ENCODE results near the gene MAP3K13. TPM values are rescaled to one million over a fixed set of nuclear protein-coding genes. Genes with fewer than 3 reads are reported as not detected.

Gene MAP3K13
- total RNA-seq, 1 donor from 2014 or later, result 26.4 TPM

DNA sequence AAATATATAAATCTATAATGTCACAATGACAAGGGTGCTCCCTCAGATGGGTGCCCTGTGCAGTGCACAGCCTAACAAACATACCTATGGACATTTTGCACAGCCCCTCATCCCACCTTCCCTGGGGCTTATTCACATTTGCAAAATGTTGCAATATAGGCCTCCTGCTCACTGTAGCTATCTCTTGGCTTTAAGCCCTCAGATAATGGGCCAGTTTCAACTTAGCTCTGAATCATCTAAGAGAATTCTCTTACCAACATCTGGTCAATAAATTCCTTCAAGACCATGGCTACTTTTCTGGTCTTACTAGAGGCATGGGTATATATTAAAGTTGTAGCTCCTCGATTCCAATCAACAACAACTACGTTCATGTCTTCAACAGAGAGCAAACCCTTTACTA is 171.6 kb downstream of the MAP3K13 start:
- H3K27me3 Mint-ChIP-seq (ENCODE audit: unreplicated experiment), result peaks cover 2% of the 10 kb centered on the region

DNA sequence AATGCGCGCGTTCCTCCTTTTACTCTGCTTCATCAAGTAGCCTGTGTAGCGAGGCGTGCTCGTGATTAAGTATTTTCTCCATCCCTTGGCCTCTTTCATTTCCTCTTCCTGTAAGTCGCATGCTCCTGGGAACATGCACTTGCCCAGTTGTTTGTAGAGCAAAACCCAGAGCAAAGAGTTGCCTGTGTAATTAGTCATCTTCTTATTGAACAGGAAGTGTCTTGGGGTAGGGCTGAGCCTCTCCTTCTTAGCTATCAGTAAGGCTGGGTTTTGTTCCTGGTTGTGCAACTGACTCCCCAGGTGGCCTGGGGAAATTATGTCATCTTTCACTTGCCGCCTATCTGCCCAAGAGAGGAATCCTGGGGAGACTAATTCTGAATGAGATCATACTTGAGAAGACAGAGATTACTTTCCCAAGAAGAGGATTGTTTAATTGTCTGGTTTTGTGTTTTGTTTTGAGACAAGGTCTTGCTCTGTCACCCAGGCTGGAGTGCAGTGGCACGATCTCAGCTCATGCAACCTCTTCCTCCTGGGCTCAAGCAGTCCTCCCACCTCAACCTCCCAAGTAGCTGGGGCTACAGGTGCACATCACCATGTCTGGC is 174.5 kb downstream of the MAP3K13 start:
- Mint-ChIP-seq H3K27me3 (ENCODE audit: unreplicated experiment) (peaks cover 4% of the 10 kb centered on the region), H3K4me1 (ENCODE audit: unreplicated experiment) (peaks cover 12% of the 10 kb centered on the region), H3K9me3 (ENCODE audit: unreplicated experiment) (no peaks in the 10 kb centered on the region), H3K27ac (ENCODE audit: unreplicated experiment) (no peak overlapping the region), H3K4me3 (ENCODE audit: unreplicated experiment) (no peak overlapping the region), H3K36me3 (ENCODE audit: low read depth, unreplicated experiment) (no peaks in the 10 kb centered on the region)
- TF ChIP-seq, protein P1, sequence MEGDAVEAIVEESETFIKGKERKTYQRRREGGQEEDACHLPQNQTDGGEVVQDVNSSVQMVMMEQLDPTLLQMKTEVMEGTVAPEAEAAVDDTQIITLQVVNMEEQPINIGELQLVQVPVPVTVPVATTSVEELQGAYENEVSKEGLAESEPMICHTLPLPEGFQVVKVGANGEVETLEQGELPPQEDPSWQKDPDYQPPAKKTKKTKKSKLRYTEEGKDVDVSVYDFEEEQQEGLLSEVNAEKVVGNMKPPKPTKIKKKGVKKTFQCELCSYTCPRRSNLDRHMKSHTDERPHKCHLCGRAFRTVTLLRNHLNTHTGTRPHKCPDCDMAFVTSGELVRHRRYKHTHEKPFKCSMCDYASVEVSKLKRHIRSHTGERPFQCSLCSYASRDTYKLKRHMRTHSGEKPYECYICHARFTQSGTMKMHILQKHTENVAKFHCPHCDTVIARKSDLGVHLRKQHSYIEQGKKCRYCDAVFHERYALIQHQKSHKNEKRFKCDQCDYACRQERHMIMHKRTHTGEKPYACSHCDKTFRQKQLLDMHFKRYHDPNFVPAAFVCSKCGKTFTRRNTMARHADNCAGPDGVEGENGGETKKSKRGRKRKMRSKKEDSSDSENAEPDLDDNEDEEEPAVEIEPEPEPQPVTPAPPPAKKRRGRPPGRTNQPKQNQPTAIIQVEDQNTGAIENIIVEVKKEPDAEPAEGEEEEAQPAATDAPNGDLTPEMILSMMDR (IDR thresholded peaks at IDR 0.05; ENCODE audit: unreplicated experiment), result no peak
- no peak for DNase-seq (ENCODE audit: low spot score)

More for the DNA sequence above, 171.6 kb downstream of the MAP3K13 start:
- no peaks in the 10 kb centered on the region for H3K9me3 Mint-ChIP-seq (ENCODE audit: unreplicated experiment)
- TF ChIP-seq, protein P1 (IDR thresholded peaks at IDR 0.05; ENCODE audit: unreplicated experiment), result no peak
- H3K27ac Mint-ChIP-seq (ENCODE audit: unreplicated experiment), result no peak overlapping the region
- peaks cover 12% of the 10 kb centered on the region for H3K4me1 Mint-ChIP-seq (ENCODE audit: unreplicated experiment)
- DNase-seq (ENCODE audit: low spot score), result no peak
- no peaks in the 10 kb centered on the region for H3K36me3 Mint-ChIP-seq (ENCODE audit: low read depth, unreplicated experiment)
- H3K4me3 Mint-ChIP-seq (ENCODE audit: unreplicated experiment), result no peak overlapping the region

Other genes starting within 250 kb of the MAP3K13 start
- gene C3orf70, start 210.1 kb upstream of the MAP3K13 start, total RNA-seq (ENCODE audit: unreplicated experiment), result 1.4 TPM
- gene EHHADH, start 109.1 kb upstream of the MAP3K13 start, total RNA-seq (ENCODE audit: unreplicated experiment), result 6.8 TPM
- gene TMEM41A, start 135.9 kb downstream of the MAP3K13 start, total RNA-seq (ENCODE audit: unreplicated experiment), result 18.1 TPM
- gene LIPH, start 189.5 kb downstream of the MAP3K13 start, total RNA-seq (ENCODE audit: unreplicated experiment), result 2.5 TPM
- 34.0 TPM for gene SENP2, start 223.2 kb downstream of the MAP3K13 start, total RNA-seq (ENCODE audit: unreplicated experiment)